Karpas-422 (cell line): ENCODE measurements around the gene ATXN7. TPM values are rescaled to one million over a fixed set of nuclear protein-coding genes. Genes with fewer than 3 reads are reported as not detected.

Source experiments
- DNase-seq: peaks from one replicate; pipeline ENCODE4 v3.0.0-alpha.2; 2015
- H2AFZ ChIP-seq: fragments of 200-600 bp; sonication (generic); 2 replicates; pipeline ENCODE4 v1.6.1; 2014; ENCODE audit warnings: antibody characterized with exemption, low read length, mixed read lengths
- H3K27ac ChIP-seq: fragments of 200-600 bp; sonication (generic); 2 replicates; pipeline ENCODE4 v1.5.1; 2014; ENCODE audit warnings: mild to moderate bottlenecking, low read length, moderate library complexity
- H3K27me3 ChIP-seq: fragments of 200-600 bp; sonication (generic); 2 replicates; pipeline ENCODE4 v1.6.1; 2014; ENCODE audit warnings: low read length, mixed read lengths
- H3K36me3 ChIP-seq: fragments of 200-600 bp; sonication (generic); 2 replicates; pipeline ENCODE4 v1.6.1; 2014; ENCODE audit warnings: low read length, mixed read lengths; ENCODE audit not compliant: insufficient read depth
- H3K4me1 ChIP-seq: fragments of 200-600 bp; sonication (generic); 2 replicates; pipeline ENCODE4 v1.6.1; 2014; ENCODE audit warnings: mild to moderate bottlenecking, low read length, mixed read lengths
- H3K4me2 ChIP-seq: fragments of 200-600 bp; sonication (generic); 2 replicates; pipeline ENCODE4 v1.6.1; 2014; ENCODE audit warnings: low read length, low read depth, mild to moderate bottlenecking; ENCODE audit not compliant: poor library complexity, severe bottlenecking
- H3K4me3 ChIP-seq: fragments of 200-600 bp; sonication (generic); 2 replicates; pipeline ENCODE4 v1.5.1; 2014; ENCODE audit warnings: mild to moderate bottlenecking, antibody characterized with exemption, low read length, mixed read lengths
- H3K79me2 ChIP-seq: fragments of 200-600 bp; sonication (generic); 2 replicates; pipeline ENCODE4 v1.6.1; 2014; ENCODE audit warnings: mild to moderate bottlenecking, low read length, mixed read lengths
- H3K9ac ChIP-seq: fragments of 200-600 bp; sonication (generic); 2 replicates; pipeline ENCODE4 v1.6.0; 2014; ENCODE audit warnings: low read length
- H3K9me2 ChIP-seq: fragments of 200-600 bp; sonication (generic), shearing (Covaris generic); replicated peaks from 2 replicates; pipeline ENCODE4 v1.6.0; 2014; ENCODE audit warnings: mild to moderate bottlenecking, low read length, moderate library complexity; ENCODE audit not compliant: insufficient read depth
- H3K9me3 ChIP-seq: fragments of 300-700, 200-600 bp; sonication (generic); 2 replicates; pipeline ENCODE4 v1.6.1; 2014; ENCODE audit warnings: low read length, mixed read lengths
- H4K20me1 ChIP-seq: fragments of 200-600 bp; sonication (generic); 2 replicates; pipeline ENCODE4 v1.6.1; 2014; ENCODE audit warnings: mild to moderate bottlenecking, antibody characterized with exemption, low read length, low read depth; ENCODE audit not compliant: insufficient read depth
- total RNA-seq: library from RNA; depleted of rRNA; stranded (reverse); fragments of >200 nt; shearing (Covaris generic); gene quantifications from 2 replicates; pipeline ENCODE4 v1.2.3, GENCODE V29; 2014; ENCODE audit warnings: low replicate concordance

Gene ATXN7
- total RNA-seq, 1 experiment from 2014 or later, result 33.6 TPM

DNA sequence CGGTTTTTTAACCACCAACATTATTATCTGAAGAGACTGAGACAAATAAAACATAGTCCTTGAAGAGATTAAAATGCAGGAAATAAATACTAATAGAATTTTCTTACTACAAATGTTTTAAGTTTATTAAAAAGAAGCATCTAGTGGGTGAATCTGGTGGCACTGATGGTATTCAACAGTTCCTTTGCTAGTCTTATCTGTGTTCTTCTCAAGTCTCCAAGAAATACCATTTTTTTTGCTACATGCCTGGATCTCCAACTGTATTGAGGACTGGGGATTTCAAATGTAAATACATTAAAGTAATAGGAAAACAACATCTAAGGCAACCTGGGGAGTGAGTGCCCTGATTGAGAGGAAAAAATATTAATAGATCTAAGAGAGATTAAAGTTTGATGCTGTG is 22.0 kb upstream of the ATXN7 start:
- Histone ChIP-seq H3K9me3 (no peaks in the 10 kb centered on the region), H3K4me3 (no peak overlapping the region), H4K20me1 (no peaks in the 10 kb centered on the region), H3K79me2 (peaks cover 92% of the 10 kb centered on the region), H3K4me2 (no peak overlapping the region), H3K9ac (no peak overlapping the region), H3K4me1 (peaks cover 13% of the 10 kb centered on the region), H3K9me2 (no peaks in the 10 kb centered on the region), H2AFZ (no peak overlapping the region), H3K36me3 (peaks cover 12% of the 10 kb centered on the region; the same call in 1 of the 2 replicates), H3K27ac (no peak overlapping the region), H3K27me3 (no peaks in the 10 kb centered on the region)
- no peak for DNase-seq

DNA sequence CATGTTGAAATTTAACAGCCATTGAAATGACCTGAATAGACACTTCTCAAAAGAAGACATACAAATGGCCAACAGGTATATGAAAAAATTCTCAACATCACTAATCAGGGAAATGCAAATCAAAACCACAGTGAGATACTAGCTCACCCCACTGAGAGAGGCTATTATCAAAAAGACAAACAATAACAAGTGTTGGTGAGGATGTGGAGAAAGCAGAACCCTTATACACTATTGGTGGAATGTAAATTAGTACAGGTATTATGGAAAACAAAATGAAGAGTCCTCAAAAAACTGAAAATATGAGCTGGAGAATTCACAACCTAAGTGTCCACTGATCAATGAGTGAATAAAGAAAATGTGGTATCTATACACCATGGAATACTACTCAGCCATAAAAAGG is 21.5 kb upstream of the ATXN7 start:
- Histone ChIP-seq H3K4me1 (peaks cover 9% of the 10 kb centered on the region), H3K27me3 (no peaks in the 10 kb centered on the region), H2AFZ (no peak overlapping the region), H4K20me1 (no peaks in the 10 kb centered on the region), H3K79me2 (peaks cover 94% of the 10 kb centered on the region), H3K9ac (no peak overlapping the region), H3K4me2 (no peak overlapping the region), H3K27ac (no peak overlapping the region), H3K4me3 (no peak overlapping the region), H3K9me3 (no peaks in the 10 kb centered on the region), H3K36me3 (peaks cover 9% of the 10 kb centered on the region; the same call in 1 of the 2 replicates), H3K9me2 (no peaks in the 10 kb centered on the region)
- no peak for DNase-seq

DNA sequence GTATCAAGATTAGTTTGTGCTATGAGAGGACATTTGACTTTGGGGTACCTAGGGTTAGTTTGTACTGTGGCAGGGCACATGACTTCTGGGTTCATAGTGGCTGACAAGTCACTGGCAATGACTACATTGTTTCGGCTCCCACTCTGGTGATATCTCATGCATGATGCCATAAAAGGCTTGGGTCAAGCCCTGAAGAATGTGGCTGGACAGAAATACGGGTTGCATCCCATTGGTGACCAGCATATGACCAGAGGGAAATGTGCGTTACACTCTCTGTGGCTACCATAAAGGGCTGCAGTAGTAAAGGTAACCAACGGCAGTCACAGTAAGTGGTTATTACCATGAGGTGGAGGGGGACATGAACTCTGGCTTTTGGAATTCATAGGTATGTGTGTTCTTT is 18.5 kb upstream of the ATXN7 start:
- Histone ChIP-seq H3K36me3 (no peaks in the 10 kb centered on the region), H2AFZ (no peak overlapping the region), H3K9me2 (no peaks in the 10 kb centered on the region), H3K4me3 (no peak overlapping the region), H3K27ac (no peak overlapping the region), H3K9ac (no peak overlapping the region), H3K4me2 (no peak overlapping the region), H3K27me3 (no peaks in the 10 kb centered on the region), H3K79me2 (peaks cover 99% of the 10 kb centered on the region), H4K20me1 (no peaks in the 10 kb centered on the region), H3K9me3 (no peaks in the 10 kb centered on the region), H3K4me1 (no peaks in the 10 kb centered on the region)
- no peak for DNase-seq

DNA sequence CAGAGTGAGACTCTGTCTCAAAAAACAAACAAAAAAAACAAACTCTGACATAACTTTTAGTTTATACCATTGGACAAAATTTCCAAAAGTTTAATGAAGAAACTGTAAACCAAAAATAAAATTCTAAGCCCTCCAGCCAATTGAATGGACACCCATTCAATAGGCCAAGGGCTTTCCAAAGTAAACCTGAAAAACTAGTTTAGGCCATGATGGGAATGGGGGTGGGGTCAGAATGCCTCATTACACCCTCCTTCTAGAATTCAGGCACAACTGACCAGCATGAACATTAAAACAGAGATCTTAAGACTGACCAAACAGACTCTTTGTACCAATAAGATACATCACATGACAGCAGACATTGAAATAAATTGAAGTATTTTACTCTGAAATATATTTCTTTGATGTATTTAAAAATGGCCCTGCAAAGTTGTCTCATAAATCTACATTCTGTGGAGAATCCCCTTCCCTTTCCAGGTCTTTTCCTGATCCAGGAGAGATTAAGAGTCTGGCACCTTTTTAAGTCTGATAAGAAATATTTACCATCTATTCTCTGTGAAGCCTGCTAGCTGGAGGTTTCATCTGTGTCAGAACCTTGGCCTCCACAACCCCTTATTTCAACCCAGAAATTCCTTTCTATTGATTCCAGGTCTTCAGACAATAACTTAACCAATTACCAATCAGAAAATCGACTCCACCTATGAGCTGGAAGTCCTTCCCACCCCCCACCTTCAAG is 15.8 kb upstream of the ATXN7 start:
- H4K20me1 ChIP-seq, result no peaks in the 10 kb centered on the region
- no peak overlapping the region for H3K9ac ChIP-seq
- DNase-seq, result no peak
- H3K27ac ChIP-seq, result no peak overlapping the region
- no peak overlapping the region for H2AFZ ChIP-seq
- H3K4me3 ChIP-seq, result no peak overlapping the region
- 0 out of 2 replicates have a peak, but pooled peaks cover 4% of the 10 kb centered on the region for H3K36me3 ChIP-seq
- no peaks in the 10 kb centered on the region for H3K9me3 ChIP-seq
- peaks cover 99% of the 10 kb centered on the region for H3K79me2 ChIP-seq
- no peak overlapping the region for H3K4me2 ChIP-seq
- H3K9me2 ChIP-seq, result no peaks in the 10 kb centered on the region
- no peaks in the 10 kb centered on the region for H3K27me3 ChIP-seq
- H3K4me1 ChIP-seq, result no peaks in the 10 kb centered on the region

DNA sequence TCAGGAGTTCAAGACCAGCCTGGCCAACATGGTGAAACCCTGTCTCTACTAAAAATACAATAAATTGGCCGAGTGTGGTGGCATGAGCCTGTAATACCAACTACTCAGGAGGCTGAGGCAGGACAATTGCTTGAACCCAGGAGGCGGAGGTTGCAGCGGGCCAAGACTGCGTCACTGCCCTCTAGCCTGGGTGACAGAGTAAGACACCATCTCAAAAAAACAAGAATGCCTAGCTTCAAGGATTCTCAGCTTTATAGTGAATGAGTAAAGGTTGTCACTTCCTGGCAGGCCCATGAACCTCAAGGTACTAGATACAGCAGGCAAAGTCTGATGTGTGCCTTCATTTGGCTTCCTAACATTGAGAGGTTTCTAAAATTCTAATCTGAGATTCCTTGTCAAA is 14.5 kb upstream of the ATXN7 start:
- no peak for DNase-seq
- Histone ChIP-seq H3K36me3 (0 out of 2 replicates have a peak, but pooled peaks cover 4% of the 10 kb centered on the region), H3K79me2 (peaks cover 99% of the 10 kb centered on the region), H3K27me3 (no peaks in the 10 kb centered on the region), H3K9me3 (no peaks in the 10 kb centered on the region), H3K4me2 (no peak overlapping the region), H3K9ac (no peak overlapping the region), H2AFZ (no peak overlapping the region), H3K9me2 (no peaks in the 10 kb centered on the region), H4K20me1 (no peaks in the 10 kb centered on the region), H3K27ac (no peak overlapping the region), H3K4me3 (no peak overlapping the region), H3K4me1 (no peaks in the 10 kb centered on the region)

DNA sequence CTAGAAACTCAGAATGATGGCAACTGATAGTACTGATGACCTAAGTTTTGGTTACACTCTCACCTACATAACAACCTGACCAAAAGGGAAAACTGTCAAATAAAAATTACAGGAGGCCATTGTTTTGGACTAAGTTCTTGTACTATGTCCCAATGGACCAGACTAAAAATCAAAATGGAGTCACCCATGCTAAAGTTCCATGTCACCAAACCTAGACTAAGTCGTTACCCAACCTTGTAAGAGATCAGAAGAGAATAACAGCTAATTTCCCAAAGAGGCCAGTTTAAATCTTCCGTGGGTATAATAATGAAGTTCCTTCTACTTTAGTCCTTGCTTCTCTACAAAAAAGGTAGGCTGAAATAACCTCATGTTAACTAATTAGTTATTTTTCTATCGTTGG is 12.4 kb upstream of the ATXN7 start:
- Histone ChIP-seq H3K4me2 (no peak overlapping the region), H3K36me3 (0 out of 2 replicates have a peak, but pooled peaks cover 4% of the 10 kb centered on the region), H3K4me1 (no peaks in the 10 kb centered on the region), H3K27ac (no peak overlapping the region), H2AFZ (no peak overlapping the region), H3K9ac (no peak overlapping the region), H4K20me1 (no peaks in the 10 kb centered on the region), H3K27me3 (no peaks in the 10 kb centered on the region), H3K9me3 (no peaks in the 10 kb centered on the region), H3K9me2 (no peaks in the 10 kb centered on the region), H3K4me3 (no peak overlapping the region), H3K79me2 (peaks cover 99% of the 10 kb centered on the region)
- DNase-seq, result no peak

DNA sequence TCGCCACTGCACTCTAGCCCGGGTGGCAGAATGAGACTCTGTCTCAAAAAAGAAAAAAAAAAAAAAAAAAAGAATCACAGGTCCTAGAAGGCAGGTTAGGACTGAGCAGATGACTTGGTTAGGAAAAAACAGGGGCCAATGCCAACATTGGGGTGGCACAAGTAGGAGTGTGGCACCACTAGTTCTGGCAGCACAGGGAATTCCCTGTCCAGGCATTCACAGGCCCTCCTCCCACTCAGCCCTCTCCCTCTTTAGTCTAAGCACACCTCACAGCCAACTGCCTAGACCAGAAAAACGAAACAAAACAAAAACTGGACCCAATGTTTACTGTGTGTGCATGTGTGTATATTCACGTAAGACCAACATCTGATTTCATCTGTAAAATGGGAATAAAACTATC is 10.6 kb upstream of the ATXN7 start:
- Histone ChIP-seq H3K27ac (no peak overlapping the region), H3K9me3 (no peaks in the 10 kb centered on the region), H3K27me3 (no peaks in the 10 kb centered on the region), H4K20me1 (no peaks in the 10 kb centered on the region), H3K36me3 (0 out of 2 replicates have a peak, but pooled peaks cover 4% of the 10 kb centered on the region), H3K9ac (no peak overlapping the region), H3K4me1 (peaks cover 5% of the 10 kb centered on the region), H3K4me3 (no peak overlapping the region), H3K4me2 (no peak overlapping the region), H3K9me2 (no peaks in the 10 kb centered on the region), H3K79me2 (peaks cover 99% of the 10 kb centered on the region), H2AFZ (no peak overlapping the region)
- no peak for DNase-seq

DNA sequence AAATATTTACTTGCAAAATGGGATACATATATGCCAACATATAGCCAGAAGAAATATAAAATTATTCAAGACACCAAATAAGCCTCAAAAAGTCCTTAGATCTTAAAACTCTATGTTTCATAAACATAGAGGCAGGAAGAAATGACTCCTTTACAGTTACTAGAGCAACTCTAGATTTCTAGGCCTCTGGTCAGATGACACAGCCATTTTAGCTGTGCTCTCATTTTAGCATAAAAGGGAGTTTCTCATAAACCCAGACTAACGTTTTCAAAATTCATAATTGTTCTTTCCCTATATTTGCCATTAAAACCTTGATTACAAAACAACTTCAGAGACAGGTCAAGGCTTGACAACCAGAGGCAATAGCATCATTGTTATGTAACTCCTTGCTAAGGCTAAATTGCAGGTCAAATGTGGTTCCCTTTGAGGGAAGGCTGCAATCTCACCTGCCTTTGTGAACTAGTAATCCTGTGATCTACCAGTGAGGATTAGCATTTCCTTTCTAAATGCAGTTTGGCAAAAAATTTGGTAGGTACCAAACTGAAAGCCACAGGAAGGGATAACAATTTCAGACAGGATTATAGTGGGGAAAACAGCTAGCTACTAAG is 8.2 kb upstream of the ATXN7 start:
- Histone ChIP-seq H3K9me3 (no peaks in the 10 kb centered on the region), H3K79me2 (peaks cover 99% of the 10 kb centered on the region), H3K4me1 (peaks cover 28% of the 10 kb centered on the region), H2AFZ (no peak overlapping the region), H3K4me3 (no peak overlapping the region), H3K27ac (no peak overlapping the region), H3K9ac (no peak overlapping the region), H3K9me2 (no peaks in the 10 kb centered on the region), H3K27me3 (no peaks in the 10 kb centered on the region), H3K4me2 (no peak overlapping the region), H3K36me3 (peaks cover 4% of the 10 kb centered on the region; the same call in 1 of the 2 replicates), H4K20me1 (no peaks in the 10 kb centered on the region)
- DNase-seq, result no peak
